Panc1 (cell line): ENCODE results near the gene INSC.

Experiments used
- CTCF ChIP-seq: fragments of 450-650 bp; IDR thresholded peaks from 2 replicates; pipeline ENCODE4 v1.5.1; 2017; ENCODE audit warnings: mild to moderate bottlenecking
- POLR2AphosphoS5 ChIP-seq: IDR thresholded peaks from 2 replicates; pipeline ENCODE4 v1.6.1; 2012; ENCODE audit warnings: mild to moderate bottlenecking, low read depth, low read length, moderate library complexity
- REST ChIP-seq, 2 experiments: IDR thresholded peaks; 2 replicates each; pipeline ENCODE4 v1.6.1; 2011 to 2012; ENCODE audit warnings: low read depth in 2 of 2, control low read depth in 1 of 2, low read length in 1 of 2, mild to moderate bottlenecking in 1 of 2, moderate library complexity in 1 of 2; ENCODE audit not compliant: insufficient read depth in 1 of 2

GRCh38 chr11:15149050-15149449, 34.3 kb downstream of the INSC start:
- TF ChIP-seq CTCF: no peak
- no peak for TF ChIP-seq POLR2AphosphoS5
- no peak for TF ChIP-seq REST (IDR thresholded peaks at IDR 0.05; ENCODE audit: insufficient read depth in 1 of 2, low read depth in 2 of 2, low read length in 1 of 2)
